H1 (cell line): ENCODE data around the gene CENPM. TPM values are rescaled to one million over a fixed set of nuclear protein-coding genes. Genes with fewer than 3 reads are reported as not detected.
A peak's percentile ranks its signal among the peaks of the same experiment; 100 is the strongest.

Source experiments
- CTCF ChIA-PET: fragments of 300-600 bp; sonication (Branson Sonifier 250); formaldehyde crosslinking; loops from one replicate; lab custom pipeline; 2021; ENCODE audit not compliant: partially characterized antibody; lab: Charles Lee
- POLR2A ChIA-PET: fragments of 300-600 bp; sonication (Branson Sonifier 250); formaldehyde crosslinking; loops from one replicate; lab custom pipeline; 2021; ENCODE audit warnings: inconsistent platforms; ENCODE audit not compliant: partially characterized antibody; lab: Charles Lee
- DNase-seq, 2 experiments: peaks; one replicate each; pipeline versions ENCODE4 v3.0.0 to v3.0.0-alpha.2; 2010 to 2022; ENCODE audit warnings: low spot score in 2 of 2, low read depth in 1 of 2, mixed read lengths in 1 of 2
- FAIRE-seq: peaks from 2 replicates; lab custom pipeline; 2011; peaks lifted over from hg19 to GRCh38; lab: Jason Lieb, UNC
- H2AFZ ChIP-seq: 2 replicates; pipeline ENCODE4 v1.8.1; 2012; ENCODE audit warnings: low read length, inconsistent platforms
- H2AK5ac ChIP-seq: 2 replicates; pipeline ENCODE4 v1.6.1; 2013; ENCODE audit warnings: low read depth, low read length
- H2BK120ac ChIP-seq: replicated peaks from 2 replicates; pipeline ENCODE3; 2013; ENCODE audit warnings: low read depth, low read length, inconsistent platforms
- H2BK12ac ChIP-seq: 2 replicates; pipeline ENCODE4 v1.6.1; 2013; ENCODE audit warnings: low read depth, low read length
- H2BK15ac ChIP-seq: 2 replicates; pipeline ENCODE4 v1.6.1; 2013; ENCODE audit warnings: low read length
- H2BK20ac ChIP-seq: 2 replicates; pipeline ENCODE4 v1.6.1; 2013; ENCODE audit warnings: low read length
- H2BK5ac ChIP-seq: 2 replicates; pipeline ENCODE4 v1.6.1; 2013; ENCODE audit warnings: low read depth, low read length
- H3K14ac ChIP-seq: 2 replicates; pipeline ENCODE4 v1.6.1; 2013; ENCODE audit warnings: inconsistent platforms; ENCODE audit not compliant: insufficient read length
- H3K18ac ChIP-seq: 2 replicates; pipeline ENCODE4 v1.6.1; 2013; ENCODE audit warnings: low read length; ENCODE audit errors: extremely low read depth
- H3K23ac ChIP-seq: 2 replicates; pipeline ENCODE4 v1.6.1; 2013; ENCODE audit warnings: inconsistent platforms; ENCODE audit not compliant: insufficient read length
- H3K23me2 ChIP-seq: 2 replicates; pipeline ENCODE4 v1.6.1; 2013; ENCODE audit warnings: low read depth, low read length
- H3K27ac ChIP-seq: 2 replicates; pipeline ENCODE4 v1.6.1; 2011; ENCODE audit warnings: low read depth, low read length, inconsistent platforms
- H3K27me3 ChIP-seq, 4 experiments: replicated peaks in 1 of 4; 1 replicate in 1 of 4; 2 replicates in 3 of 4; pipeline versions ENCODE4 v1.6.1 to v1.8.1; 2011 to 2013; ENCODE audit warnings: low read length in 3 of 4, mild to moderate bottlenecking in 3 of 4, inconsistent platforms in 2 of 4, mixed read lengths in 2 of 4, moderate library complexity in 1 of 4; ENCODE audit not compliant: control insufficient read depth in 3 of 4, insufficient read depth in 3 of 4; ENCODE audit errors: extremely low read depth in 1 of 4
- H3K36me3 ChIP-seq, 4 experiments: 2 replicates each; pipeline versions ENCODE4 v1.6.1 to v1.8.1; 2011 to 2013; ENCODE audit warnings: mild to moderate bottlenecking in 4 of 4, low read length in 3 of 4, moderate library complexity in 2 of 4, control low read depth in 1 of 4, inconsistent platforms in 1 of 4; ENCODE audit not compliant: insufficient read depth in 4 of 4, control insufficient read depth in 2 of 4
- H3K4ac ChIP-seq: replicated peaks from 2 replicates; pipeline ENCODE3; 2013; ENCODE audit warnings: low read length, low read depth, mixed read lengths, inconsistent platforms; ENCODE audit not compliant: insufficient read length
- H3K4me1 ChIP-seq, 4 experiments: replicated peaks in 1 of 4; 1 replicate in 1 of 4; 2 replicates in 3 of 4; pipeline versions ENCODE4 v1.6.1 to v1.8.1; 2011 to 2013; ENCODE audit warnings: low read length in 3 of 4, inconsistent platforms in 2 of 4, mixed read lengths in 1 of 4; ENCODE audit not compliant: insufficient read depth in 4 of 4, control insufficient read depth in 3 of 4
- H3K4me2 ChIP-seq, 2 experiments: 2 replicates each; pipeline versions ENCODE4 v1.6.1 to v1.8.1; 2011 to 2013; ENCODE audit warnings: low read depth in 2 of 2, low read length in 2 of 2, control low read depth in 1 of 2, inconsistent platforms in 1 of 2, mild to moderate bottlenecking in 1 of 2; ENCODE audit not compliant: insufficient read depth in 1 of 2
- H3K4me3 ChIP-seq, 4 experiments: fragments of 200-600, 300-600 bp in 1 of 4; sonication (generic), shearing (Covaris generic), sonication (Bioruptor Twin) in 1 of 4; 2 replicates each; pipeline versions ENCODE4 v1.5.1 to v1.8.1; 2011 to 2016; ENCODE audit warnings: low read length in 4 of 4, low read depth in 3 of 4, control low read depth in 2 of 4, inconsistent platforms in 2 of 4, mild to moderate bottlenecking in 2 of 4, mixed read lengths in 1 of 4, moderate library complexity in 1 of 4; ENCODE audit not compliant: insufficient read depth in 2 of 4; ENCODE audit errors: extremely low read depth in 1 of 4
- H3K56ac ChIP-seq: replicated peaks from 2 replicates; pipeline ENCODE3; 2013; ENCODE audit warnings: low read depth, mild to moderate bottlenecking, mixed read lengths, low read length, inconsistent platforms; ENCODE audit not compliant: insufficient read length
- H3K79me1 ChIP-seq: 2 replicates; pipeline ENCODE4 v1.6.1; 2013; ENCODE audit warnings: low read depth, low read length, control low read depth
- H3K79me2 ChIP-seq, 2 experiments: 2 replicates each; pipeline versions ENCODE4 v1.6.1 to v1.8.1; 2012 to 2013; ENCODE audit warnings: low read length in 2 of 2, mild to moderate bottlenecking in 2 of 2, inconsistent platforms in 1 of 2; ENCODE audit not compliant: insufficient read depth in 2 of 2, control insufficient read depth in 1 of 2
- H3K9ac ChIP-seq, 4 experiments: replicated peaks in 1 of 4; 1 replicate in 1 of 4; 2 replicates in 3 of 4; pipeline versions ENCODE4 v1.6.1 to v1.8.1; 2011 to 2013; ENCODE audit warnings: low read depth in 3 of 4, low read length in 3 of 4, control low read depth in 2 of 4, mild to moderate bottlenecking in 2 of 4, moderate library complexity in 2 of 4, inconsistent platforms in 1 of 4; ENCODE audit errors: extremely low read depth in 1 of 4
- H3K9me3 ChIP-seq, 2 experiments: 2 replicates each; pipeline versions ENCODE4 v1.6.1 to v1.8.1; 2012 to 2013; ENCODE audit warnings: mild to moderate bottlenecking in 2 of 2, moderate library complexity in 2 of 2, control low read depth in 1 of 2, inconsistent platforms in 1 of 2, low read depth in 1 of 2, low read length in 1 of 2, mixed read lengths in 1 of 2; ENCODE audit not compliant: insufficient read depth in 2 of 2
- H4K20me1 ChIP-seq, 2 experiments: replicated peaks in 1 of 2; 2 replicates each; pipeline versions ENCODE3 to v1.8.1; 2011 to 2013; ENCODE audit warnings: inconsistent platforms in 2 of 2, low read length in 2 of 2, mild to moderate bottlenecking in 1 of 2; ENCODE audit not compliant: insufficient read depth in 2 of 2, control insufficient read depth in 1 of 2
- H4K5ac ChIP-seq: 2 replicates; pipeline ENCODE4 v1.6.1; 2013; ENCODE audit warnings: low read length, low read depth, mixed read lengths, inconsistent platforms; ENCODE audit not compliant: insufficient read length
- H4K8ac ChIP-seq: 2 replicates; pipeline ENCODE4 v1.8.0; 2013; ENCODE audit warnings: mild to moderate bottlenecking, moderate library complexity, low read length, inconsistent platforms; ENCODE audit not compliant: insufficient read depth; ENCODE audit errors: extremely low read depth
- H4K91ac ChIP-seq: replicated peaks from 2 replicates; pipeline ENCODE3; 2013; ENCODE audit warnings: low read length, mixed read lengths, inconsistent platforms; ENCODE audit not compliant: insufficient read length
- POLR2A ChIP-seq, 2 experiments: IDR thresholded peaks; 1 replicate in 1 of 2; 2 replicates in 1 of 2; pipeline ENCODE4 v1.6.1; 2011; ENCODE audit warnings: low read depth in 2 of 2, low read length in 2 of 2, mild to moderate bottlenecking in 2 of 2; ENCODE audit errors: control extremely low read depth in 1 of 2
- POLR2AphosphoS5 ChIP-seq: IDR thresholded peaks from 2 replicates; pipeline ENCODE4 v1.6.1; 2011; ENCODE audit warnings: low read depth, low read length
- WGBS, 2 experiments: shearing (Covaris generic) in 1 of 2; methylation state at CpG; one replicate each; pipeline versions ENCODE4 v1.1.6 to v1.1.7; 2013 to 2015; ENCODE audit warnings: low lambda C conversion rate in 2 of 2, mixed read lengths in 2 of 2, inconsistent platforms in 1 of 2, low coverage in 1 of 2, missing lambda C conversion rate in 1 of 2; ENCODE audit not compliant: insufficient replicate concordance in 2 of 2, insufficient coverage in 1 of 2, insufficient read length in 1 of 2; ENCODE audit errors: extremely low coverage in 1 of 2, missing lambda C conversion rate in 1 of 2; 5-methylcytosine and 5-hydroxymethylcytosine counted together
- polyA plus RNA-seq, 7 experiments: library from polyadenylated mRNA; depleted of rRNA in 3 of 7; stranded (reverse) in 5 of 7; unstranded in 2 of 7; fragments of >200 nt in 5 of 7; fragments of 200-250 nt in 2 of 7; gene quantifications; 1 replicate in 5 of 7; 2 replicates in 1 of 7; 4 replicates in 1 of 7; pipeline versions ENCODE4 v1.2.1 to v1.2.3, GENCODE V29; 2011 to 2013; ENCODE audit warnings: missing spikeins in 2 of 7, mixed read lengths in 2 of 7
- total RNA-seq: library from RNA; stranded (reverse); fragmentation: NEBNext Ultra II Directional; extraction: Animal tissue kit (Norgen Biotek cat#: 25700); gene quantifications from 2 replicates; pipeline ENCODE4 v1.2.1, GENCODE V29; 2021
- TF ChIP-seq, protein P1 (sequence below), 3 experiments: IDR thresholded peaks; 1 replicate in 2 of 3; 2 replicates in 1 of 3; pipeline versions ENCODE4 v1.5.1 to v1.6.1; 2011; ENCODE audit warnings: low read length in 3 of 3, mild to moderate bottlenecking in 3 of 3, inconsistent platforms in 2 of 3, low read depth in 1 of 3, moderate library complexity in 1 of 3; ENCODE audit not compliant: insufficient read depth in 1 of 3; ENCODE audit errors: control extremely low read depth in 1 of 3
- TF ChIP-seq, protein P2 (sequence below): IDR thresholded peaks from 2 replicates; pipeline ENCODE4 v1.6.1; 2012; ENCODE audit warnings: inconsistent platforms

CENPM gene
- total and polyA plus RNA-seq, 2 of the 8 experiments (the other 6 are each of a cell fraction or from before 2014, with no cell fraction given) = 32.0 to 80.4 TPM

DNA sequence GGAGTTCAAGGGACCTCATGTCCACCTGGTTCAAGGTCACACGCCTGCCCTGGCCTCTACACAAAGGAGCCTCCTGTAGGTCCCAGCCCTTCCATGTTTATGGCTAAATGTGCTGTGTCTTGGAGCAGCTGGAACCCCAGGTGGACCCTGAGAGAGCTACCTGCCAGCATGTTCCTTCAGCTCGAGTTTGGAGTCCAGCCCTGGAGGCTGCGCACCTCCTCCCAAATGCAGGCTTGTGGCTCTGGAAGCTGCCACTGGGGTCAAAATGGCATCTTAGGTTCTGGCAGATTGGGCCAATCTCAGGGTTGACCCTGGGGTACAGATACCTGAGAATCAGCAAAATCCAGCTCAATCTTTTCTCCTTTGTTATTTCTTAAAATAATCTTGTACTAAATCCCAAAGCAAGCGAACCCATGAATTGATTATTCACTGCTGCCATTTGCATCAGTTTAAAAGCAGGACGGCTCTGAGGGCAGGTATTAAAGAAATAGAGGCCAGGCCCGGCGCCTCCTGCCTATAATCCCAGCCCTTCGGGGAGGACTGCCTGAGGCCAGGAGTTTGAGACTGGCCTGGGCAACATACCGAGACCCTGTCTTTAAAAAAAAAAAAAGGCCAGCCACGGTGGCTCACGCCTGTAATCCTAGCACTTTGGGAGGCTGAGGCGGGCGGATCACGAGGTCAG is 23.2 kb downstream of the CENPM start:
- WGBS, 2 experiments = 92% methylated on average over 13 of the region's 14 CpGs; no CpG with 5 or more reads in 1 of the 2 experiments
- DNase-seq (no peak), FAIRE-seq (no peak)
- Histone ChIP-seq H3K4me1 (peaks cover 0 to 23% (median 18%) of the 10 kb centered on the region in 4 experiments; a peak in 6 of 7 replicates), H3K4me2 (no peak overlapping the region), H4K91ac (peak overlapping the region; percentile 65), H2BK12ac (no peak overlapping the region), H3K9me3 (no peaks in the 10 kb centered on the region), H3K27me3 (peaks cover 15 to 79% (median 60%) of the 10 kb centered on the region in 4 experiments), H3K27ac (no peak overlapping the region), H3K79me2 (no peaks in the 10 kb centered on the region), H2AFZ (no peak overlapping the region), H3K79me1 (no peaks in the 10 kb centered on the region), H2AK5ac (peak overlapping the region; percentile 55; the same call in 1 of the 2 replicates), H3K36me3 (no peaks in the 10 kb centered on the region), H4K8ac (no peak overlapping the region; the same call in 1 of the 2 replicates), H3K4ac (no peak overlapping the region), H2BK5ac (no peak overlapping the region), H4K20me1 (peaks cover 0 to 5% of the 10 kb centered on the region in 2 experiments), H2BK120ac (no peak overlapping the region), H3K23me2 (peaks cover 8% of the 10 kb centered on the region; the same call in 1 of the 2 replicates), H3K56ac (no peak overlapping the region), H2BK20ac (0 out of 2 replicates have a peak overlapping the region, but pooled peaks have one; percentile 18), H3K18ac (no peak overlapping the region), H3K9ac (no peak overlapping the region), H2BK15ac (0 out of 2 replicates have a peak overlapping the region, but pooled peaks have one; percentile 92), H3K4me3 (no peak overlapping the region), H3K23ac (no peak overlapping the region), H4K5ac (no peak overlapping the region), H3K14ac (no peak overlapping the region)
- POLR2A ChIA-PET = interaction anchor here (0.6 to 1.2 kb wide), 4 partner anchors 13 to 185 kb away, joined by 3 to 5 read pairs (median 4); no protein-coding TSS in a partner anchor
- CTCF ChIA-PET = interaction anchor here (0.7 to 5.9 kb wide), 6 partner anchors 14 to 226 kb away, joined by 3 to 77 read pairs (median 6); partner anchors contain the start of gene MEI1
- TF ChIP-seq POLR2AphosphoS5 (no peak), POLR2A (IDR thresholded peaks at IDR 0.05; ENCODE audit: control extremely low read depth in 1 of 2, low read depth in 2 of 2, low read length in 2 of 2) (no peak)
- TF ChIP-seq, protein P1, sequence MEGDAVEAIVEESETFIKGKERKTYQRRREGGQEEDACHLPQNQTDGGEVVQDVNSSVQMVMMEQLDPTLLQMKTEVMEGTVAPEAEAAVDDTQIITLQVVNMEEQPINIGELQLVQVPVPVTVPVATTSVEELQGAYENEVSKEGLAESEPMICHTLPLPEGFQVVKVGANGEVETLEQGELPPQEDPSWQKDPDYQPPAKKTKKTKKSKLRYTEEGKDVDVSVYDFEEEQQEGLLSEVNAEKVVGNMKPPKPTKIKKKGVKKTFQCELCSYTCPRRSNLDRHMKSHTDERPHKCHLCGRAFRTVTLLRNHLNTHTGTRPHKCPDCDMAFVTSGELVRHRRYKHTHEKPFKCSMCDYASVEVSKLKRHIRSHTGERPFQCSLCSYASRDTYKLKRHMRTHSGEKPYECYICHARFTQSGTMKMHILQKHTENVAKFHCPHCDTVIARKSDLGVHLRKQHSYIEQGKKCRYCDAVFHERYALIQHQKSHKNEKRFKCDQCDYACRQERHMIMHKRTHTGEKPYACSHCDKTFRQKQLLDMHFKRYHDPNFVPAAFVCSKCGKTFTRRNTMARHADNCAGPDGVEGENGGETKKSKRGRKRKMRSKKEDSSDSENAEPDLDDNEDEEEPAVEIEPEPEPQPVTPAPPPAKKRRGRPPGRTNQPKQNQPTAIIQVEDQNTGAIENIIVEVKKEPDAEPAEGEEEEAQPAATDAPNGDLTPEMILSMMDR (IDR thresholded peaks at IDR 0.05; ENCODE audit: control extremely low read depth in 1 of 3, insufficient read depth in 1 of 3, low read depth in 1 of 3, low read length in 3 of 3) = peak in 1 of 3 experiments; percentile 1; a peak in 1 of 4 replicates
- TF ChIP-seq, protein P2, sequence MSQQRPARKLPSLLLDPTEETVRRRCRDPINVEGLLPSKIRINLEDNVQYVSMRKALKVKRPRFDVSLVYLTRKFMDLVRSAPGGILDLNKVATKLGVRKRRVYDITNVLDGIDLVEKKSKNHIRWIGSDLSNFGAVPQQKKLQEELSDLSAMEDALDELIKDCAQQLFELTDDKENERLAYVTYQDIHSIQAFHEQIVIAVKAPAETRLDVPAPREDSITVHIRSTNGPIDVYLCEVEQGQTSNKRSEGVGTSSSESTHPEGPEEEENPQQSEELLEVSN = no peak
